Measurements from ENCODE around the gene CENPC. TPM values are rescaled to one million over a fixed set of nuclear protein-coding genes. Genes with fewer than 3 reads are reported as not detected.

CENPC gene
- total RNA-seq, 1 donor from 2014 or later = 24.3 TPM

DNA sequence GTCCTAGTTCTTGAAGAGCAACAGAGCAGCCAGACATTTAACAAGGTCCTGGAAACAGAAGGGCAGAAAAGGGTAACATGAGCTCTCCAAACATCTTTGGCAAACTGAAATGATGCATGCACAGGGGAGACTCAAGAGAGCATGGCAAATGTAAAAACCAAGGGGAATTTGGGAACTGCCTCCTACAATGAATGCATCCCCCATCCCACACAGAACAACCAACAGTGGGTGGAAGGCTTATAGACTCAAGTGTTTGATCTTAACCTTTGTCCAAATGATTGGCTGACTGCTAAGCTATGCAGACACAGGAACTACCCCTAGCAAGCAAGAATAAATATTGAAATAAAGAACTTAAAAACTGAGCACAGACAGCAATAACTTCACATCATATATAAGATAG lies 74.4 kb downstream of the CENPC start:
- Mint-ChIP-seq H3K4me1 (ENCODE audit: unreplicated experiment) (no peaks in the 10 kb centered on the region), H3K36me3 (peaks cover 33% of the 10 kb centered on the region), H3K9me3 (no peaks in the 10 kb centered on the region), H3K27me3 (no peaks in the 10 kb centered on the region), H3K27ac (no peak overlapping the region), H3K4me3 (no peak overlapping the region)
- TF ChIP-seq, protein P1, sequence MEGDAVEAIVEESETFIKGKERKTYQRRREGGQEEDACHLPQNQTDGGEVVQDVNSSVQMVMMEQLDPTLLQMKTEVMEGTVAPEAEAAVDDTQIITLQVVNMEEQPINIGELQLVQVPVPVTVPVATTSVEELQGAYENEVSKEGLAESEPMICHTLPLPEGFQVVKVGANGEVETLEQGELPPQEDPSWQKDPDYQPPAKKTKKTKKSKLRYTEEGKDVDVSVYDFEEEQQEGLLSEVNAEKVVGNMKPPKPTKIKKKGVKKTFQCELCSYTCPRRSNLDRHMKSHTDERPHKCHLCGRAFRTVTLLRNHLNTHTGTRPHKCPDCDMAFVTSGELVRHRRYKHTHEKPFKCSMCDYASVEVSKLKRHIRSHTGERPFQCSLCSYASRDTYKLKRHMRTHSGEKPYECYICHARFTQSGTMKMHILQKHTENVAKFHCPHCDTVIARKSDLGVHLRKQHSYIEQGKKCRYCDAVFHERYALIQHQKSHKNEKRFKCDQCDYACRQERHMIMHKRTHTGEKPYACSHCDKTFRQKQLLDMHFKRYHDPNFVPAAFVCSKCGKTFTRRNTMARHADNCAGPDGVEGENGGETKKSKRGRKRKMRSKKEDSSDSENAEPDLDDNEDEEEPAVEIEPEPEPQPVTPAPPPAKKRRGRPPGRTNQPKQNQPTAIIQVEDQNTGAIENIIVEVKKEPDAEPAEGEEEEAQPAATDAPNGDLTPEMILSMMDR (conservative IDR thresholded peaks at IDR 0.05) = no peak
- DNase-seq (ENCODE audit: extremely low spot score, unreplicated experiment) = no peak

DNA sequence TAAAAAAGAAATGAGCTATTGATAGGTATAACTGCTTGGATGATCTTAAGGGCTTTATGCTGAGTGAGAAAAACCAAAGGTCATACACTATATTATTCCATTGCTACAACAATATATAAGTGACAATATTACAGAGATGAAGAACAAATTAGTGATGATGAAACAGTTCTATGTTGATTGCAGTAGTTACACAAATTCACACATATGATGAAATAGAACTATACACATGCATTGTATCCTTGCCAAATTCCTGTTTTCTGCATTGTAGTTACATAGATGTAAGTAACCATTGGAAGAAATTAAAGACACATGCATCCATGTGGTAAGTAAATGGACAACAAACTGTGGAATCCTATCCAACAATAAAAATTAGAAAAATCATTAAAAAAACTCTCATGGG lies 76.5 kb downstream of the CENPC start:
- no peak for DNase-seq (ENCODE audit: extremely low spot score, unreplicated experiment)
- H3K4me3 Mint-ChIP-seq = no peak overlapping the region
- no peak overlapping the region for H3K27ac Mint-ChIP-seq
- peaks cover 24% of the 10 kb centered on the region for H3K36me3 Mint-ChIP-seq
- no peaks in the 10 kb centered on the region for H3K9me3 Mint-ChIP-seq
- TF ChIP-seq, protein P1 (conservative IDR thresholded peaks at IDR 0.05) = no peak
- H3K27me3 Mint-ChIP-seq = no peaks in the 10 kb centered on the region
- H3K4me1 Mint-ChIP-seq (ENCODE audit: unreplicated experiment) = no peaks in the 10 kb centered on the region

DNA sequence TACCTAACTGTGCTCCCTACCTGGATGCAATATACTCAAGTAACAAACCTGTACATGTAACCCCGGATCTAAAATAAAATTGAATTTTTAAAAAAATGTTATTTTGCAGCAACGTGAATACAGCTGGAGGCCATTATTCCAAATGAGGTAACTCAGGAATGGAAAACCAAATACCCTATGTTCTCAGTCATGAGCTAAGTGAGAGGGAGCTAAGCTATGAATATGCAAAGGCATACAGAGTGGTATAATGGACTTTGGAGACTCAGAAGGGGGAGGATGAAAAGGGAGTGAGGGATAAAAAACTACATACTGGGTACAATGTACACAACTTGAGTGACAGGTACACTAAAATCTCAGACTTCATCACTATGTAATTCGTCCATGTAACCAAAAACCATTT lies 78.6 kb downstream of the CENPC start:
- peaks cover 21% of the 10 kb centered on the region for H3K36me3 Mint-ChIP-seq

DNA sequence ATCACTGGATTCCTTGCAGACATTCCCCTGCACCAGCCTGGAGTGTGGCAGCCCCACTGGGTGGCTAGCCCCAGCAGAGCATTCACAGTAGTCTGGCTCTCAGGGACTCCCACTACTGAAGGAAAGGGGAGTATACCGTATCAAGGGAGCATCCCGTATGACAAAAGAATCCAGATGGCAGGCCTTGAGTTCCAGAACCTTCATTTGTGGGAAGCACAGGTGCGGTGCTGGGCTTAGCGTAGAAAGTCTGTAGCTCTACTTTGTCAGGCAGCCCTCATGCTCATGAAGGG lies 79.6 kb downstream of the CENPC start:
- H3K9me3 Mint-ChIP-seq = no peaks in the 10 kb centered on the region
- H3K4me1 Mint-ChIP-seq (ENCODE audit: unreplicated experiment) = no peaks in the 10 kb centered on the region
- H3K36me3 Mint-ChIP-seq = peaks cover 16% of the 10 kb centered on the region
- TF ChIP-seq, protein P1 (conservative IDR thresholded peaks at IDR 0.05) = no peak
- DNase-seq (ENCODE audit: extremely low spot score, unreplicated experiment) = no peak
- H3K27ac Mint-ChIP-seq = no peak overlapping the region
- H3K27me3 Mint-ChIP-seq = no peaks in the 10 kb centered on the region
- H3K4me3 Mint-ChIP-seq = no peak overlapping the region

More for the DNA sequence above, 78.6 kb downstream of the CENPC start:
- H3K27ac Mint-ChIP-seq = no peak overlapping the region
- no peak for DNase-seq (ENCODE audit: extremely low spot score, unreplicated experiment)
- H3K27me3 Mint-ChIP-seq = no peaks in the 10 kb centered on the region
- TF ChIP-seq, protein P1 (conservative IDR thresholded peaks at IDR 0.05) = no peak
- no peaks in the 10 kb centered on the region for H3K4me1 Mint-ChIP-seq (ENCODE audit: unreplicated experiment)
- no peaks in the 10 kb centered on the region for H3K9me3 Mint-ChIP-seq
- H3K4me3 Mint-ChIP-seq = no peak overlapping the region

DNA sequence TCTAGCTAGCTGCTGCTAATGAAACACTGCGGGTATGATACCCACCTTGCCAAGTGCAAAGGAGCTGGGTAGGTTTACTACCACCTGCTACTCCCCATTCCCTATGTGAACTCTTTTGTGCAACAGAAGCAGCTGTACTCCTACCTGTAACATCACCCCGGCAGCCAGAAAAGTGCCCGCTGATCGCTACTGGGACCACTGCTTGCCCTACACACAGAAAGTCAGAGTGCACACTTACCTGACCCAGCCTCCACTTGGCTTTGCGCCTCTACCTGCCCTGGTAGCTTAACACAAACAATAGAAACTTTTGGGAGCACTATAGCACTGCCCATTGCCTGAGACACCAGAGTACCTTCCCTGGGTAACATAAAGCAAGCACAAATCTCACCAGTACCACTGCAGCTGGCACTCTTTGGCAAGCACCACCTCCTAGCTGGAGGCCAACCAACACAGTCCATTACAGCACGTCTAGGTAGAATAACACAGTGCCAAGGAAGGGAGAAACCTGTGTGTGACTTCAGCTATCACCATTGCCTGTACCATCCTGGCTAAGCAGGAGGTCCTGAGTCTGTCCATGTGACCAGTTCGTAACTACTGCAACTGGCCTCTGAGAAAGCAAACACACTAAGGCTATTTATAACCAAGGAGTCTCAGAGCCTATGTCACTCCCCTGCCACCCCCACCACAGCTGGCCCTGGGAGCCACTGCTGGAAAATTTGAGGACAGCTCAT lies 80.1 kb downstream of the CENPC start:
- Mint-ChIP-seq H3K36me3 (peaks cover 13% of the 10 kb centered on the region), H3K4me1 (ENCODE audit: unreplicated experiment) (no peaks in the 10 kb centered on the region), H3K9me3 (no peaks in the 10 kb centered on the region), H3K4me3 (no peak overlapping the region), H3K27ac (no peak overlapping the region), H3K27me3 (no peaks in the 10 kb centered on the region)
- no peak for DNase-seq (ENCODE audit: extremely low spot score, unreplicated experiment)
- TF ChIP-seq, protein P1 (conservative IDR thresholded peaks at IDR 0.05) = no peak

DNA sequence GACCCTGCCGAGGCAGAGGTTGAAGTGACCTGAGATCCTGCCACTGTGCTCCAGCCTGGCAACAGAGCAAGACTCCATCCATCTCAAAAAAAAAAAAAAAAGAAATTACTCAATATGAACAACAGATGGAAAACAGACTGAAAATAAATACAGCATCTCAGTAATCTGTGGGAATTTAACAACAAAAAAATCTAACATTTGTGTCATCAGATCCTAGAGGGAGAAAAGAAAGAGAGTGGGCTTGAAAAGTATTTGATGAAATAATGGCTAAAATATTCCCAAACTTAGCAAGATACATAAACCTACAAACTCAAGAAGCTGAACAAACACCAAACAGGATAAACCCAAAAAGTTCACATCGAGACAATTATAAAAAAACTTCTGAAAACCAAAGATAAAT lies 84.7 kb downstream of the CENPC start:
- TF ChIP-seq, protein P1 (conservative IDR thresholded peaks at IDR 0.05) = no peak
- Mint-ChIP-seq H3K27me3 (no peaks in the 10 kb centered on the region), H3K4me3 (no peak overlapping the region), H3K4me1 (ENCODE audit: unreplicated experiment) (peaks cover 5% of the 10 kb centered on the region), H3K27ac (no peak overlapping the region), H3K36me3 (peaks cover 10% of the 10 kb centered on the region), H3K9me3 (no peaks in the 10 kb centered on the region)
- no peak for DNase-seq (ENCODE audit: extremely low spot score, unreplicated experiment)
